DMS79 (cell line): ENCODE measurements around the gene SIGLEC7.

ENCODE experiments used
- DNase-seq: peaks from one replicate; lab custom pipeline; 2025; lab: John Stamatoyannopoulos, UW

SIGLEC7 gene

DNA sequence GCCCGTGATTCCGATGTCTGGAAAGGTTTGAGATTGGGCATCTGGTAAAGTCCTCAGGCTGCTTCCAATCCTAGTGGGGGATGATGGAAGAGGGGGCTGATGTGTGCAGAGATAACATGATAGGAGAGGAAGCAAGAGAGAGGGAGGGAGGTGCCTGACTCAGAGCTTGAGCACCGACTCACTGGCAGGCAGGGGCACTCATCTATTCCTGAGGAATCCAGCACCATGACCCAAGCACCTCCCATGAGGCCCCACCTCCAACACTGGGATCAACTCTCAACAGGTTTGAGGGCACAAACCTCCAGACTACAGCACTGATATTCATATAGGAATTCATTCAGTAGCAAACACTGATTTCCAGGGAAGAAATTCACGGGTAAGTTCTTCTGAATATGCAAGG is 23.0 kb upstream of the SIGLEC7 start:
- no peak for DNase-seq

DNA sequence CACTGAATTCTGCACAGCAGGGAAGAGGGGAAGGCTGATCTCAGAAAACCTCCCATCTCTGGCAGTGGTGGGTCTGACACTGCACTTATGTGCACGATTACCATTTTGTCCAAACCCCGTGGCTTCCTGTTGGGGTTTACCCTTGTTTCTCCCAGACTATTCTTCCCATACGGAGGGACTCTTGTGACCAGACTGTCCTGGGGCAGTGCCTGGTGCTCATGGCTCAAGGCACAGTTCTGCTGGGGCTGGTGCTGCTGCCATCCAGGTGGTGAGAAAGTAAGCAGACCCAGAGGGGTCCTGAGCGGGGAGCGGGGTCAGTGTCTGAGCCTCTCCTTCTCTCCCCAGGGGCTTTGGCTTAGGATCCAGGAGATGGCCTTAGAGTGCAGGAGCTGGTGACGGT is 22.5 kb upstream of the SIGLEC7 start:
- no peak for DNase-seq

GRCh38 chr19:51120160-51120559 is 21.9 kb upstream of the SIGLEC7 start:
- DNase-seq = no peak

GRCh38 chr19:51121257-51121656 is 20.8 kb upstream of the SIGLEC7 start:
- DNase-seq = no peak

GRCh38 chr19:51122112-51122981 is 19.8 kb upstream of the SIGLEC7 start:
- no peak for DNase-seq

DNA sequence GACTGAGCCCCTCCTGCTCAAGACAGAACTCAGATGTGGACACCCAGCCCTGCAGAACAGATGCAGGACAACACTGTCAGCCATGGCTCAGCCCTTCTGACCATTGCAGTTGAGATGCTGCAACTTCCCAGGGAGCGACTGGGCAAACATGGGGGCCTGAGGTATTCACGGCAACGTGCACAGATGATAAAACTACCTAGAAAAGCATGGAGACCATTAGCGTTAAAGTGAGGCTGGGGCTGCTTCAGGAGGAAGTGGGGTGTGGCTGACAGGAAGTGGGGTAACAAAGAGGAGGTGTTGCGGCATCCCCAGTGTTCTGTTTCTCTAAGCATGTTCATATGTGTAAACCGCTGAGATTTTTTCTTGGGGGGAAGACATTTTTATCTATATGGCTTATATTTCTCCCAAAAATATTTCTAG is 18.7 kb upstream of the SIGLEC7 start:
- no peak for DNase-seq

DNA sequence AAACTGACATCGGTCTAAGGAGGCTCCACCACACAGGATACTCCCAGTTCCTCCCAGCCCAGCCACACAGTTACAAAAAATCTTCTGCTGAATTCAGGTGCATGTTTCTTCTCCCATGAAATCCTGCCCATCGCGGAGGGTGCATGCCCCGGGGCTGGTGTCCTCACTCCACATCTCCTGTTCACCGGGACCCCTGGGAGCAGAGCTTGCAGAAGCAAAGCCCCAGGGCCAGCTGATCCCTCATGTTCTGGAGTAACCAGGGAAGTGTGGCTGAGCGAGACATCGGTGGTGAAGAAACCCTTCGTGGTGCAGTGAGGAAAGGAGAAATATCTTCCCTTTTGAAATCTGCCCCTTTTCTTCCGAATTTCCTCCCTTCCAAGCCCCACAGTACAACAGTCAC is 18.3 kb upstream of the SIGLEC7 start:
- no peak for DNase-seq

GRCh38 chr19:51124216-51124615 is 17.9 kb upstream of the SIGLEC7 start:
- no peak for DNase-seq

DNA sequence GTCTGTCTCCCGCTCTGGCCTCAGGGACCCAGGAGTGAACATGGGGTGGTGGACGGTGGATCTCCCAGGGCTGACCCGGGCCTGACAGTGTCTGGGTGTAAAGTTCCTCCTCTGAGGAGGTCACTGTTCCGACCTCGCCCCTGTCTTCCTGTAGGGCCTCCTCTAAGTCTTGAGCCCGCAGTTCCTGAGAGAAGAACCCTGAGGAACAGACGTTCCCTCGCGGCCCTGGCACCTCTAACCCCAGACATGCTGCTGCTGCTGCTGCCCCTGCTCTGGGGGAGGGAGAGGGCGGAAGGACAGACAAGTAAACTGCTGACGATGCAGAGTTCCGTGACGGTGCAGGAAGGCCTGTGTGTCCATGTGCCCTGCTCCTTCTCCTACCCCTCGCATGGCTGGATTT is 17.4 kb upstream of the SIGLEC7 start, which contains the start of gene SIGLEC9:
SIGLEC9 (plus strand) TSS at position 178 of the 400 bp plus-strand sequence; CDS start at position 247, 69 bp downstream.
- no peak for DNase-seq

- no peak for DNase-seq
Measured at GRCh38 chr19:51125421-51126075, 16.6 kb upstream of the SIGLEC7 start.

- DNase-seq = no peak
Measured at GRCh38 chr19:51127032-51127431, 15.1 kb upstream of the SIGLEC7 start.

- DNase-seq = no peak
Measured at GRCh38 chr19:51127755-51128154, 14.3 kb upstream of the SIGLEC7 start.

DNA sequence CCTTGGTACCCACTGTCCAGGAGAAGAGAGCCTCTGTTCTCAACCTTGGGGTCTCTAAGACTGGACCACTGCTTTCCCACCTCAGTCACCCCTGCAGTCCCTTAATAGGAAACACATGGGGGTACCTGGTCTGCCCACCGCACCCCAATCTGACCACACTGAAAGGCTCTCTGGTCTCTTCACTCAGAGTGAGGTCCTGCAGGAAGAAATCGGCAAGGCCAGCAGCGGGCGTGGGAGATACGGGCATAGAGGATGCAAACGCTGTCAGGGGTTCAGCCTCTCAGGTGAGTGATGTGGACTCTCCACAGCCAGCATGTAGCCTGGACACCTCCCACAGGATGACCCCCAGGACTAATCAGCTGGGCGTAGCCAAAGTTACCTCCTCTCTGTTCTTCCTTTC is 13.9 kb upstream of the SIGLEC7 start:
- DNase-seq = no peak

DNA sequence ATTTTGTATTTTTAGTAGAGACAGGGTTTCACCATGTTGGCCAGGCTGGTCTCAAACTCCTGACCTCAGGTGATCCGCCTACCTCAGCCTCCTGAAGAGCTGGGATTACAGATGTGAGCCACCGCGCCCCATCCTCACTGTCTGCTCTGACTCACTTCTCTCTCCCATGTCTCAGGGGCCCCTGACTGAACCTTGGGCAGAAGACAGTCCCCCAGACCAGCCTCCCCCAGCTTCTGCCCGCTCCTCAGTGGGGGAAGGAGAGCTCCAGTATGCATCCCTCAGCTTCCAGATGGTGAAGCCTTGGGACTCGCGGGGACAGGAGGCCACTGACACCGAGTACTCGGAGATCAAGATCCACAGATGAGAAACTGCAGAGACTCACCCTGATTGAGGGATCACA is 12.4 kb upstream of the SIGLEC7 start:
- DNase-seq = no peak

DNA sequence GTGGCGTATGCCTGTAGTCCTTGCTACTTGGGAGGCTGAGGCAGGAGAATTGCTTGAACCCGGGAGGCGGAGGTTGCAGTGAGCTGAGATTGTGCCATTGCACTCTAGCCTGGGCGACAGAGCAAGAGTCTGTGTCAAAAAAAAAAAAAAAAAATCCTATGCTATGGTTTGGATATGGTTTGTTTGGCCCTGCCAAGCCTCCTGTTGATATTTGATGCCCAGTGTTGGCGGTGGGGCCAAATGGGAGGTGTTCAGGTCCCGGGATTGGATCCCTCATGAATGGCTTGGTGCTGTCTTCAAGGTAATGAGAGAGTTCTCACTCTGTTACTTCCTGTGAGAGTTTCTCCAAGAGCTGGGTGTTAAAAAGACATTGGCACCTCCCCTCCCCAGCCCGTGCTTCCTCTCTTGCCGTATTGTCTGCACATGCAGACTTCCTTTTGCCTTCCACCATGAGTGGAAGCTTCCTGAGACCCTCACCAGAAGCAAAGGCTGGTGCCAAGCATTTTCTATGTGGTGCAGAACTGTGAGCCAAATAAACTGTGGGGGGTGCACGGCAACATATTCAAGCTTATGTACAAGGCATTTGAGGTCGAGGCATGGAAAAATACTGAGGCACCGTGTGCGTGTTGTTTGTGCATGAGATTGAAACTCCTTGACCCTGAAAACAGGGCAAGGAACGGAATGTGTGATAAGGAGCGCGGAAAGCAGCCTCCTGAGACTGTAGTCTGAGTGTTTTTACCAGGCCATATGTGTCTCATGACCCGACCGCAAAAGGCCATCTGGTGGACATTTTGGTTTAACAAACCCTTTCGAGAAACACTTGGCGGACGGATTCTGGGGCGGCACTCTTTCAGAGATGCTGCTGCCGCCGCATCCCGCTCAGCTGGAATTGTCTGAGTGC is 10.1 kb upstream of the SIGLEC7 start:
- peak; percentile 71 for DNase-seq

- no peak for DNase-seq
Measured at GRCh38 chr19:51135004-51135403, 7.1 kb upstream of the SIGLEC7 start.

GRCh38 chr19:51135986-51136762 is 5.9 kb upstream of the SIGLEC7 start:
- DNase-seq = no peak

- no peak for DNase-seq
Measured at GRCh38 chr19:51136851-51137551, 5.1 kb upstream of the SIGLEC7 start.

DNA sequence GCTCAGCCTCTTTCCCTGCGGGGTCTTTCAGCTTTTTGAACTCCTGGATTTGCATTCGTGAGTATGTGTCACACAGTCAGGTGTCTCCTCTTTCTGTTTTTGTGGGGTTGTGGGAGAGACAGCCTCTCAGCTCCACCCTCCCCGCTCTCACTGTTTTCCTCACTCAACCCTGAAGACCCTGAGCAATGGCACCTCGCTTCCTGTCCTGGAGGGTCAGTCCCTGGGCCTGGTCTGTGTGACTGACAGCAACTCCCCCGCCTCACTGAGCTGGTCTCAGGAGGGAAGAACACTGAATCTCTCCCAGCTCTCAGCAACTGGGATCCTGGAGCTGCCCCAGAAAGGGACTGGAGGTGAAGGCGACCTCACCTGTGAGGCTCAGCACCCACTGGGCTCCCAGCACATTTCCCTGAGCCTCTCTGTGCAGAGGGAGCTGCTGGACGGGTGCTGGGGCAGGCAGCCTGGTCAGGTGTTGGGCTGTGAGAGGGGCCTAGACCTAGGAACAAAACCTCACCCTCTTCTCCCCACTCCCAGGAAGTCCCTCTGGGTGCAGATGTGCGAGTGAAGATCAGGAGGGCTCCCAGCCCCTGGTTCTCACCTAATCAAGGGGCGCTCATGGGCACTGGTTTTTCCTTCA is 4.2 kb upstream of the SIGLEC7 start:
- DNase-seq = no peak

GRCh38 chr19:51138549-51138979 is 3.5 kb upstream of the SIGLEC7 start:
- DNase-seq = no peak
